GOT3 (cell line): ENCODE measurements around the gene SHISA8.

Experiments used
- DNase-seq: peaks from one replicate; lab custom pipeline; 2025; ENCODE audit warnings: mixed read lengths; lab: John Stamatoyannopoulos, UW

SHISA8 gene

GRCh38 chr22:41933411-41934177 is 18.7 kb upstream of the SHISA8 start:
- no peak for DNase-seq

GRCh38 chr22:41932353-41932752 is 17.5 kb upstream of the SHISA8 start:
- DNase-seq, result no peak

- DNase-seq, result no peak
Observed at GRCh38 chr22:41931701-41932269, 16.9 kb upstream of the SHISA8 start.

- no peak for DNase-seq
Observed at GRCh38 chr22:41929418-41929810, 14.5 kb upstream of the SHISA8 start.

GRCh38 chr22:41928593-41929417 is 13.9 kb upstream of the SHISA8 start:
- no peak for DNase-seq

GRCh38 chr22:41927813-41928212 is 12.9 kb upstream of the SHISA8 start:
- DNase-seq, result no peak

- DNase-seq, result no peak
Observed at GRCh38 chr22:41925783-41926460, 11.0 kb upstream of the SHISA8 start.

GRCh38 chr22:41923595-41924276 is 8.9 kb upstream of the SHISA8 start:
- DNase-seq, result no peak

- no peak for DNase-seq
Observed at GRCh38 chr22:41922940-41923594, 8.2 kb upstream of the SHISA8 start.

- no peak for DNase-seq
Observed at GRCh38 chr22:41922328-41922727, 7.5 kb upstream of the SHISA8 start.

GRCh38 chr22:41920271-41920976 is 5.5 kb upstream of the SHISA8 start:
- DNase-seq, result no peak

GRCh38 chr22:41919357-41920224 is 4.7 kb upstream of the SHISA8 start:
- DNase-seq, result no peak

- DNase-seq, result no peak
Observed at GRCh38 chr22:41917903-41918791, 3.3 kb upstream of the SHISA8 start.

- no peak for DNase-seq
Observed at GRCh38 chr22:41917375-41917902, 2.6 kb upstream of the SHISA8 start.

- no peak for DNase-seq
Observed at GRCh38 chr22:41916745-41917358, 2.0 kb upstream of the SHISA8 start.

- no peak for DNase-seq
Observed at GRCh38 chr22:41915786-41916493, 1.1 kb upstream of the SHISA8 start.

GRCh38 chr22:41914611-41915034 is 251 bp downstream of the SHISA8 start:
- no peak for DNase-seq
